Measurements from ENCODE around the gene GCSAM.

GCSAM gene

GRCh38 chr3:112137781-112138180, 4.7 kb upstream of the GCSAM start:
- H3K27me3 ChIP-seq (ENCODE audit: control insufficient read depth, insufficient read depth, low read length), result no peaks in the 10 kb centered on the region
- H3K4me1 ChIP-seq (ENCODE audit: control insufficient read depth, insufficient read depth, low read length), result no peaks in the 10 kb centered on the region
- H3K4me2 ChIP-seq (ENCODE audit: low read length), result no peak overlapping the region
- no peaks in the 10 kb centered on the region for H3K36me3 ChIP-seq (ENCODE audit: insufficient read depth, low read length)
- no peak overlapping the region for H3K4me3 ChIP-seq (ENCODE audit: low read length)
- no peak overlapping the region for H3K9ac ChIP-seq (ENCODE audit: low read depth, low read length)
- no peaks in the 10 kb centered on the region for H3K9me3 ChIP-seq (replicated peaks; ENCODE audit: low read length)

GRCh38 chr3:112136959-112137693, 4.1 kb upstream of the GCSAM start:
- no peaks in the 10 kb centered on the region for H3K4me1 ChIP-seq (ENCODE audit: control insufficient read depth, insufficient read depth, low read length)
- no peaks in the 10 kb centered on the region for H3K27me3 ChIP-seq (ENCODE audit: control insufficient read depth, insufficient read depth, low read length)
- H3K9me3 ChIP-seq (replicated peaks; ENCODE audit: low read length), result no peaks in the 10 kb centered on the region
- H3K36me3 ChIP-seq (ENCODE audit: insufficient read depth, low read length), result no peaks in the 10 kb centered on the region
- no peak overlapping the region for H3K4me3 ChIP-seq (ENCODE audit: low read length)
- no peak overlapping the region for H3K9ac ChIP-seq (ENCODE audit: low read depth, low read length)
- H3K4me2 ChIP-seq (ENCODE audit: low read length), result no peak overlapping the region

- H3K4me1 ChIP-seq (ENCODE audit: control insufficient read depth, insufficient read depth, low read length), result no peaks in the 10 kb centered on the region
- no peaks in the 10 kb centered on the region for H3K9me3 ChIP-seq (replicated peaks; ENCODE audit: low read length)
- H3K4me3 ChIP-seq (ENCODE audit: low read length), result no peak overlapping the region
- H3K4me2 ChIP-seq (ENCODE audit: low read length), result no peak overlapping the region
- no peaks in the 10 kb centered on the region for H3K36me3 ChIP-seq (ENCODE audit: insufficient read depth, low read length)
- H3K9ac ChIP-seq (ENCODE audit: low read depth, low read length), result no peak overlapping the region
- no peaks in the 10 kb centered on the region for H3K27me3 ChIP-seq (ENCODE audit: control insufficient read depth, insufficient read depth, low read length)
These were observed 3.0 kb upstream of the GCSAM start for GRCh38 chr3:112136046-112136445.

- H3K9ac ChIP-seq (ENCODE audit: low read depth, low read length), result no peak overlapping the region
- no peaks in the 10 kb centered on the region for H3K27me3 ChIP-seq (ENCODE audit: control insufficient read depth, insufficient read depth, low read length)
- no peaks in the 10 kb centered on the region for H3K4me1 ChIP-seq (ENCODE audit: control insufficient read depth, insufficient read depth, low read length)
- H3K4me3 ChIP-seq (ENCODE audit: low read length), result no peak overlapping the region
- no peaks in the 10 kb centered on the region for H3K36me3 ChIP-seq (ENCODE audit: insufficient read depth, low read length)
- no peaks in the 10 kb centered on the region for H3K9me3 ChIP-seq (replicated peaks; ENCODE audit: low read length)
- H3K4me2 ChIP-seq (ENCODE audit: low read length), result no peak overlapping the region
These were observed 1.5 kb upstream of the GCSAM start for GRCh38 chr3:112134335-112135124.

- Histone ChIP-seq H3K9me3 (replicated peaks; ENCODE audit: low read length) (no peaks in the 10 kb centered on the region), H3K4me2 (ENCODE audit: low read length) (no peak overlapping the region), H3K4me1 (ENCODE audit: control insufficient read depth, insufficient read depth, low read length) (no peaks in the 10 kb centered on the region), H3K36me3 (ENCODE audit: insufficient read depth, low read length) (no peaks in the 10 kb centered on the region), H3K9ac (ENCODE audit: low read depth, low read length) (no peak overlapping the region), H3K27me3 (ENCODE audit: control insufficient read depth, insufficient read depth, low read length) (no peaks in the 10 kb centered on the region), H3K4me3 (ENCODE audit: low read length) (no peak overlapping the region)
These were observed 732 bp upstream of the GCSAM start for GRCh38 chr3:112133626-112134334.

- Histone ChIP-seq H3K4me3 (ENCODE audit: low read length) (no peak overlapping the region), H3K9ac (ENCODE audit: low read depth, low read length) (no peak overlapping the region), H3K9me3 (replicated peaks; ENCODE audit: low read length) (no peaks in the 10 kb centered on the region), H3K27me3 (ENCODE audit: control insufficient read depth, insufficient read depth, low read length) (no peaks in the 10 kb centered on the region), H3K4me1 (ENCODE audit: control insufficient read depth, insufficient read depth, low read length) (no peaks in the 10 kb centered on the region), H3K4me2 (ENCODE audit: low read length) (no peak overlapping the region), H3K36me3 (ENCODE audit: insufficient read depth, low read length) (no peaks in the 10 kb centered on the region)
These were observed 494 bp downstream of the GCSAM start for GRCh38 chr3:112132554-112132953.

- H3K9me3 ChIP-seq (replicated peaks; ENCODE audit: low read length), result no peaks in the 10 kb centered on the region
- no peak overlapping the region for H3K4me3 ChIP-seq (ENCODE audit: low read length)
- H3K36me3 ChIP-seq (ENCODE audit: insufficient read depth, low read length), result no peaks in the 10 kb centered on the region
- H3K4me2 ChIP-seq (ENCODE audit: low read length), result no peak overlapping the region
- H3K9ac ChIP-seq (ENCODE audit: low read depth, low read length), result no peak overlapping the region
- H3K27me3 ChIP-seq (ENCODE audit: control insufficient read depth, insufficient read depth, low read length), result no peaks in the 10 kb centered on the region
- H3K4me1 ChIP-seq (ENCODE audit: control insufficient read depth, insufficient read depth, low read length), result no peaks in the 10 kb centered on the region
These were observed 960 bp downstream of the GCSAM start for GRCh38 chr3:112132088-112132487.

- Histone ChIP-seq H3K4me2 (ENCODE audit: low read length) (no peak overlapping the region), H3K4me3 (ENCODE audit: low read length) (no peak overlapping the region), H3K4me1 (ENCODE audit: control insufficient read depth, insufficient read depth, low read length) (no peaks in the 10 kb centered on the region), H3K9me3 (replicated peaks; ENCODE audit: low read length) (no peaks in the 10 kb centered on the region), H3K36me3 (ENCODE audit: insufficient read depth, low read length) (no peaks in the 10 kb centered on the region), H3K9ac (ENCODE audit: low read depth, low read length) (no peak overlapping the region), H3K27me3 (ENCODE audit: control insufficient read depth, insufficient read depth, low read length) (no peaks in the 10 kb centered on the region)
These were observed 1.9 kb downstream of the GCSAM start for GRCh38 chr3:112131111-112131510.

GRCh38 chr3:112130638-112130993, 2.4 kb downstream of the GCSAM start:
- no peak overlapping the region for H3K4me3 ChIP-seq (ENCODE audit: low read length)
- H3K9ac ChIP-seq (ENCODE audit: low read depth, low read length), result no peak overlapping the region
- no peaks in the 10 kb centered on the region for H3K36me3 ChIP-seq (ENCODE audit: insufficient read depth, low read length)
- no peaks in the 10 kb centered on the region for H3K27me3 ChIP-seq (ENCODE audit: control insufficient read depth, insufficient read depth, low read length)
- no peaks in the 10 kb centered on the region for H3K9me3 ChIP-seq (replicated peaks; ENCODE audit: low read length)
- H3K4me1 ChIP-seq (ENCODE audit: control insufficient read depth, insufficient read depth, low read length), result no peaks in the 10 kb centered on the region
- no peak overlapping the region for H3K4me2 ChIP-seq (ENCODE audit: low read length)

GRCh38 chr3:112129925-112130637, 3.0 kb downstream of the GCSAM start:
- Histone ChIP-seq H3K9ac (ENCODE audit: low read depth, low read length) (no peak overlapping the region), H3K9me3 (replicated peaks; ENCODE audit: low read length) (no peaks in the 10 kb centered on the region), H3K36me3 (ENCODE audit: insufficient read depth, low read length) (no peaks in the 10 kb centered on the region), H3K4me2 (ENCODE audit: low read length) (no peak overlapping the region), H3K4me3 (ENCODE audit: low read length) (no peak overlapping the region), H3K4me1 (ENCODE audit: control insufficient read depth, insufficient read depth, low read length) (no peaks in the 10 kb centered on the region), H3K27me3 (ENCODE audit: control insufficient read depth, insufficient read depth, low read length) (no peaks in the 10 kb centered on the region)

Data from skeletal muscle satellite cell (primary cell).